Middle frontal gyrus (tissue), 1 donor: ENCODE measurements around the gene AOAH.
"Not testable (repeated sequence)": the region's sequence is repeated elsewhere in the genome, so short reads cannot be mapped to it uniquely, and the experiment has no call there.

ENCODE experiments used
- DNase-seq: peaks from one replicate; pipeline ENCODE4 v3.0.0-alpha.2; 2015; ENCODE audit warnings: low spot score; ENCODE audit errors: extremely low spot score

Gene AOAH

GRCh38 chr7:36474283-36475010 is 249.8 kb downstream of the AOAH start:
- DNase-seq = no peak

DNA sequence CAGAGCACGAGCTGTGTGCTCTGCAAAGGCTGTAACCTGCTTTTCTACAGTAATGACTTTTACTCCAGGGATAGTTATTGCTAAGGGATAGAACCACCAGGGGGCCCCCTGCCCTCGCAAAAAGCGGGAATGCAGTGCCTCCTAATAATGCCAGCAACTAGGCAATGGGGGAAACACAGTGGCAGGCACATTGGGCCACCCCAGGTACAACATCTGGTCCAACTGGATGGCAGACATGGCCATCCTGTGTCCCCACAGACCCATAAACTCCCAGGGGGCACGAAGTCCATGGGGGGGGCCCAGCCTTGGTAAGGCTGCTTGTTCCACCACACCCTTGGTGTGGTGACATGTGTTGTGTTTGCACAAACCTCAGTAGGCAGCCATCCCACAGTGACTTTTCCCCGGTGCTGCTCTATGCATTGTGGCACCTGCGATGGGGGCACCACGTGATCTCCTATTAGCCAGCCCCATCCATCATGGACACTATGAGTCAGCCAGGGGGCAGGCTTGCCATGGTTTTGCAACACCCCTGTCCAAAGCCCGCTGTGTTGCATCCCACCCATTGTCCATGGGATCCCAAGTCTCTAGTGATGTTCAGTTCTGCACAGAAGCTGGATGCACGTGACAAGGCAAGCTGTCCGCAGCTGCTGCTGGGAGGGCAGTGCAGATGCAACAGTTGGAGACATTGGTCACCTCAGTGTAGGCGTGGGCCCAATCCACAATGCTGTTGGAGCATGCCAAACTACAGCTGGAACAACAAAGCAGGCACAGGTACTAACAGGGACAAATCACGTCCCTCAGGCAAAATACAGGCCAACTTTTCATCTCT is 250.6 kb downstream of the AOAH start:
- no peak for DNase-seq

- DNase-seq = no peak
Measured at GRCh38 chr7:36472141-36472729, 252.1 kb downstream of the AOAH start.

GRCh38 chr7:36469236-36469635 is 255.1 kb downstream of the AOAH start:
- no peak for DNase-seq

- no peak for DNase-seq
Measured at GRCh38 chr7:36468370-36469101, 255.8 kb downstream of the AOAH start.

GRCh38 chr7:36466001-36466400 is 258.3 kb downstream of the AOAH start:
- not testable (repeated sequence) for DNase-seq

- DNase-seq = no peak
Measured at GRCh38 chr7:36464271-36464670, 260.0 kb downstream of the AOAH start.
